ENCODE measurements around the gene MARCHF9.

DNA sequence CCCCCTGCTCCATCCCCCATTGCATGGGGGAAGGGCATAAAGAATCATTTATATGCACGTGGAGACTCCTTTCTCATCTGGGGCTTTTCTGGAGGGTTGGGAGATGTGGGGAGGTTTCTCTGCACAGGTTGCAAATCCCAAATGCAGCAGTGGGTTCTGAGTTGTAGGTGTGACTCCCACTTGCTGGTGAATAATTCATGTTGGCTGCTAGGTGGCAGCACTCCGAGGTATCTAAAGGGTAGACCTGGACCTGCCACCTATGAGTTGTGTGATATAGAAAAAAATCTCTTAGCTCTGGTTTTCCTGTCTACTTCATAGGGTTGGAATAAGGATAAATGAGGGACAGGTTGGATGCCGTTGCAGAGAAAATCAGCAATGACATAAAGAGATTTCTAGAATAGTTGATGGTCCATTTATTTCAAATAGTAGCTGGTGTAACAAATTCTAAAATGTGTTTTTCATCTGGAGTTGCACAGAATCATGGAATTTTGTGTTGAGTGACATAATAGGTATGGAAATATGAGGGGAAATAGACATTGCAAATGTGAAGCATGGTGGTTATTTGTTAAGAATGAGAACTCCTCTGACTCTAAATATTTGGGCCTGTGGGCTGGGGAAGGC, 4.6 kb downstream of the MARCHF9 start:
- TF ChIP-seq GATA2 (IDR thresholded peaks at IDR 0.05; ENCODE audit: low read depth, low read length) (no peak), GATA3 (IDR thresholded peaks at IDR 0.05; ENCODE audit: low read depth, low read length) (no peak)
